Ishikawa (cell line): ENCODE results near the gene PYGL.

Source experiments
- EGR1 ChIP-seq: IDR thresholded peaks from 2 replicates; pipeline ENCODE4 v1.6.1; 2012
- MAX ChIP-seq: IDR thresholded peaks from 2 replicates; pipeline ENCODE4 v1.6.1; 2012
- RAD21 ChIP-seq: IDR thresholded peaks from 2 replicates; pipeline ENCODE4 v1.6.1; 2012; ENCODE audit warnings: low read depth
- TCF12 ChIP-seq: IDR thresholded peaks from 2 replicates; pipeline ENCODE4 v1.6.1; 2012; ENCODE audit warnings: low read depth
- USF1 ChIP-seq: IDR thresholded peaks from 2 replicates; pipeline ENCODE4 v1.6.1; 2012
- YY1 ChIP-seq: IDR thresholded peaks from 2 replicates; pipeline ENCODE4 v1.6.1; 2012; ENCODE audit warnings: low read depth

- no peak for TF ChIP-seq RAD21
- no peak for TF ChIP-seq USF1
- no peak for TF ChIP-seq TCF12
- TF ChIP-seq MAX: no peak
- no peak for TF ChIP-seq EGR1
- no peak for TF ChIP-seq YY1
Measured at GRCh38 chr14:50957296-50957695, 13.0 kb upstream of the PYGL start.
